Stimulated activated naive CD4-positive, alpha-beta T cell treated with Interleukin-2 at 50 U/mL for 16 hours (primary cell): ENCODE measurements around the gene NUP205.
"Not testable (repeated sequence)": the region's sequence is repeated elsewhere in the genome, so short reads cannot be mapped to it uniquely, and the experiment has no call there.

ENCODE experiments used
- DNase-seq: peaks from one replicate; lab custom pipeline; 2025; lab: John Stamatoyannopoulos, UW

Gene NUP205

DNA sequence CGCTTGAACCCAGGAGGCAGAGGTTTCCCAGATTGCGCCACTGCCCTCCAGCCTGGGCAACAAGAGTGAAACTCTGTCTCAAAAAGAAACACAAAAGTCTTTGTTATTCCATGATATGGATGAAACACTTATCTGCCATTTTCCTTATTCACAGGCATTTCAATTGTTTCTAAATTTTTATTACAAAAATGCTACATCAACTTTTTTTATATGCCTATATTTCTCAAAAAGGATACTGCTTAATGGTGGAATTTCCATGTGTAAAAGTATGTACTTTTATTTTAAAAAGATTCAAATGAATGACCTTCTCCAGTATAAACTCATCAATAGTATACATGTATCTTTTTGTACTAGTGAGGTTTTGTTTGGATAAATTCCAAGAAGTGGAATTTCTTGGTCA is 62.7 kb downstream of the NUP205 start:
- DNase-seq = no peak

DNA sequence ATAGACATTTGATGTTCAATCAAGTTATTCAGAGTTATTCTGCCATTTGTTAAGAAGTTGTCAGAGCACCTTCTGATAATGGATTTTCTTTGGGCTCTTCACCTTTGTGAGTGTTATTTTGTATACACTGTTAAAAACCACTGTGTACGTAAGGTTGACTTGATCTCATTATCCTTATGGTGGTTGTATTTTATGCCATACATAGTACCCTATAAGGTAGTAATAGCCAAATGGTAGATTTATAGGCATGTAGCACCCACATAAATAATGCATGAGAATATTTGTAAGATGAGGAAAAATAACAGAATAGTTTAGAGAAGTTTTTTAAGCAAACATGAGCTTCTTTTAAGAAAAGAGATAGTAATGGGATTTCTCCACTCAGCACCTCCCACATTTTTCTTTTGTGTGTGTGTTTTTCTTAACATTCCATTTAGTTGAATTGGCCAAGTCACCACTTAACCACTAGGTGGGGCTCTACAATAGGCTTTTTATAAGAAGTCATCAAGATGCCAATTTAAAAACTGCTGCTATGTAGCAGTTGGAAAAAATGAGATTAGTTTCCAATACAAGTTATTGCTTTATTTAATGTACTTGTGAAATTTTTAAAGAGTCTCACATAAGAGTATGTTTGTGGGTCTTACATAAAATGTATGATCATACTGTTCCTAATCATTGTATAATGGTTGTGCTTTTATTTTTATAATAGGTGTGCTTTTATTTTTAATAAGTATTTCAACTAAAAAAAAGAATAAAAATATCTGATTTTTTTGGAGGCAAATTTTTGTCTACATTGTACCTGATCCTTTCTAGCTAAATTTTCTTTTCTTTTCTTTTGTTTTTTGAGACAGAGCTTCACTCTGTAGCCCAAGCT is 63.5 kb downstream of the NUP205 start:
- DNase-seq = no peak

DNA sequence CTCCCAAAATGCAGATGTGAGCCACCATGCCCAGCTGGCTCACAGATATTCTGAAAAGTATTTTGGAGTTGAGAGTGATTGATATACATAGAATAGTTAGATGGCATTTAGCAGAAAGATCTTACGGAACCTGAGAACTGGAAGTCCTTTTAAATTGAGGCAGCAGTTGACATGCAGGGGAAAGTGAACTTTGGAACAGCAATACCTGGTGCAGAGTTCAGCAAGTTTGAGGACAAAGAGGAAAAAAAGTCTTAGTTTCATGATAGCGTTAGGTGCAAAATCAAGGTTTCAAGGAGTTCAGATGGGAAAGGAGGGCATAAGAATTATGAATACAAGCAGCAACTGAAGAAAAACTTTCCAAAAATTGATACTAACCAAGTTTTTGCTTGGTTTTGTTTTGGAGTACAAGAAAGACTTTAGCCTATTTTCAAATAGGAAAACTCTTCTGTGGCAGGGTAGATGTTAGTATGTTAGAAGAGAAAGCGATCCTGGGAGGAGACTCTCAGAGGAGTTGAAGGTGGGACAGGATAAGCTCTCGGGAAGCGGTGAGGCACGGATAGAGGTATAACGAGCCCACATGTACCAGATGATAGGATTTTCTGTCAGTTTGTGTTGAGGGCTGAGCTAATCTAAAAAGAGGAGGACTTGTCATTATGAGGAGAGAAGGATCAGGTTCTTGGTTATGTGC is 76.6 kb downstream of the NUP205 start:
- DNase-seq = no peak

DNA sequence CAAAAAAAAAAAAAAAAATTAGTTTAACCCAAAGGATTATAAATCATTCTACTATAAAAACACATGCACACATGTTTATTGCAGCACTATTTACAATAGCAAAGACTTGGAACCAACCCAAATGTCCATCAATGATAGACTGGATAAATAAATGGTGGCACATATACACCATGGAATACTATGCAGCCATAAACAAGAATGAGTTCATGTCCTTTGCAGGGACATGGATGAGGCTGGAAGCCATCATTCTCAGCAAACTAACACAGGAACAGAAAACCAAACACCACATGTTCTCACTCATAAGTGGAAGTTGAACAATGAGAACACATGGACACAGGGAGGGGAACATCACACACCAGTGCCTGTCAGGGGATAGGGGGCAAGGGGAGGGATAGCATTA is 82.0 kb downstream of the NUP205 start:
- DNase-seq = not testable (repeated sequence)

DNA sequence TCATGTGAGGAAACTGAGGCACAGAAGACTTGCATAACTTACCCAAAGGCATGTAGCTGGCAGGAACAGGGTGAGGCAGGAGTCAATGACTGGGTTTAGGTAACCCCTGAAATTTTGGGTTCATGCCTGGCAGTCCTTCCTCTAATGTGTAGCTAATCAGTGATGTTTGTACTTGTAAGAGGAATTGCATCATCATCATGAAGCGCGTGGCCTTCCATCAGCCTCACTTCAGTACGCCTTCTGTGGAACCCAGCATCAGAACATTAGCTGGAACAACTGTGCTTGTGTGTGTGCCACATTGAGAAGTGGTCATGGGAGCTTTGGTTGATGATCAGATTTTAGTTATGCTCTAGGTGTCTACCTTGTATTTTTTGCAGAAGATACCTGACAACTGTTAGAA is 86.4 kb downstream of the NUP205 start:
- no peak for DNase-seq

DNA sequence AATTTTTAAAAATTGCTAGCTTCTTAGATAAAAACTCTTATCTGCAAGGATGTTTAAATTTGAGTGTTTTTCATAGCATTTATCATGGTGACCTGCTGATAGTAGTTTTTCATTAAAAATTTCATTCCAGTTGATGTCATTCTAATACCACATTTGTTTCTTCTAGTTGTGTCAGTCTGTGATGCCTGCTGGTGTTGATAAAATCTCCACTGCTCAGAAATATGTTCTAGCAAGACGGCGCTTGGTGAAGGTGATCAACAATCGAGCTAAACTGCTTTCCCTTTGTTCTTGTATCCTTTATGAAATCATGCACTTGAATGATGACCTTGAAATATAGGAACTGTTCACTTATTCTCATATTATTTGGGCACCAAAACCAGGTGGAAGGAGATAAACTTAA is 87.0 kb downstream of the NUP205 start:
- DNase-seq = no peak

DNA sequence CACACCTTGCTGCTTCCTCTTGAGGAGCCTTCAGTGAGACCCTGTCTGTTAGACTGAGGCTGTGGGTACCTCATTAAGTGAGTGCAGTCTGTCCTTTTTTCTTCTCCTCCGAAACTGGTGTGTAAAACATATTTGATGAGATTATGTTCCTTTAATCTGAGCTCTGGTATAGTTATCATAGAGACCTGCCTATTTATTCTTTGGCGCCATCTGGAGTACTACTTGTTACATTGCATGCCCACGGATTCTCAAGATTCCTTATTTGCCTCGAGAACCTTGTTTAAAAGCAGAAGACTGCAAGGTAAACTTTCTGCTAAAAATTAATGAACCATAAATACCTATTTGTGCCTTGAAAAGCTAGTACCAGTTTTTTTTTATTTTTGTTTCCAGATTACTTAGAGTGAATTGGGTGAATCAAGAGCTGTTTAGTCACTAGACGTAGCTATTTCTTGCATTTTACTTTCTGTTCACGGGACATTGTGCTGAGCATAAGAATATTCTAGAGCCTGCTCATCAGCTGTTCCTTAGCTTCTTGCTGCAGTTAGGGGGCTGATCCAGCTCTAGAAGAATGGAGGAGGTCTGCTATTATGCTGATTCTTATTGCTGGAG is 87.7 kb downstream of the NUP205 start:
- no peak for DNase-seq

DNA sequence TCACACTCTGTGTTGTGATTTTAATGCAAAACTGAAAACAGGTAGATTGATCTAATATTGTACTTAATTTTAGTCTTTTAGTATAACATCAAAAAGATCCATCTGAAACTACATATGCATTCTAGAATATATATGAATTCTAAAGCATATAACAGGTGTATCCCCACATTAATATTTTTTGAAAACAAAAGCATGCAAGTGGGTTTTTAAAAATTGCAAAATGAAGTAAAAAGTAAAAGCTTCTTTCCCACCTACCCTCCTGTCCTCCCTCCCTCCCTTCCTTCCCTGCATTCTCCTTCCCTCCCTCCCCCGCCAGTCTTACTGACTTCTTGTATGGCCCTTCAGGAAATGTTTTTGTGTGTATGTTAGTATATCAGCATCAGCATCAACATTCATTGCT is 90.0 kb downstream of the NUP205 start:
- no peak for DNase-seq

DNA sequence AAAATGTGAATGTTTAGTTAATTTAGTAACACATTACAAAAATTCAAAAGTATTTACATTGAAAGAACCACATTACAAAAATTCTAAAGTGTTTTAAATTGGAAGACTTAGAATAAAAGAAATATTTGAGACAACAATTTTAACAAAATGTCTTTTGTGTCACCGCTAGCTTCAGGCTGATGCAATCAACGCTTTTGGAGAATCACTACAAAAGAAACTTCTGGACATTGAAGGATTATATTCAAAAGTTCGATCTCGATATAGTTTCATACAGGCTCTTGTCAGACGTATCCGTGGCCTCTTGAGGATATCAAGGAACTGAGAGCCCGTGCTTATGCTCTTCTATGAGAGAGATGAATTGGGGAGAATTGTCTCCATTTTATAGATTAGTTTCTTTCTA is 90.5 kb downstream of the NUP205 start:
- DNase-seq = no peak

DNA sequence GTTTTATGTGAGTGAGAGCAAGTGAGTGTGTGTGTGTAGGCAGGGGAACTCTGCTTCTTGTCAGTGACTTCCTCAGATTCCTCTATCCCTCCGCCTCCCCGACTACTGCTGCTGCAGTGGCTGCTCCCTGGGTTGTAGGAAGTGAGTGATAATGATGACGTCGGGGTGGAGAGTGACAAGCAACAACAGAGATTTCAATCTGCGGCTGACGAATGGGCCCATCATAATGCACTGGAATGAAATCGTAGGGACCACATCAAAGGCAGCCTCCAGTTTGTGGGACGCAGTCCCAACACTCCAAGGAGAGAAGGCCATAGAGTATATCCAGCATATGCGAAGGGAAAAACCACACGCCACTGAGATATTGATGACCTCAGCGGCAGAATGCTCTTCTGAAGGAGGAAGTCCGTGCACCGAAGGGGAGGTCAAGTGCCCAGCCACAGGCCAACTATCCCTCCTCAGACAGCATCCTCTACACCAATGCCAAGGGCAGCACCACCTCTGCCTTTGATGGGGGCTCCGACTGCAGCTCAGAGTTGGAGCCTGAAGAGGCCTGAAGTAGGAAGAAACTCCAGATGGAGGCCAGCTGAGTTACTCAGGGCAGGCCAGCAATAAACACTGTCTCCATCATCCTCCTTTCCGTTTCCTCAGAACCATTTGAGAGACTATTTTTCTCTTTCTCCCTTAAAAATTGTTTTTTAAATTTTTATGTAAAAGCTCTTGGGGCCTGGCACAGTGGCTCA is 93.3 kb downstream of the NUP205 start:
- DNase-seq = no peak

DNA sequence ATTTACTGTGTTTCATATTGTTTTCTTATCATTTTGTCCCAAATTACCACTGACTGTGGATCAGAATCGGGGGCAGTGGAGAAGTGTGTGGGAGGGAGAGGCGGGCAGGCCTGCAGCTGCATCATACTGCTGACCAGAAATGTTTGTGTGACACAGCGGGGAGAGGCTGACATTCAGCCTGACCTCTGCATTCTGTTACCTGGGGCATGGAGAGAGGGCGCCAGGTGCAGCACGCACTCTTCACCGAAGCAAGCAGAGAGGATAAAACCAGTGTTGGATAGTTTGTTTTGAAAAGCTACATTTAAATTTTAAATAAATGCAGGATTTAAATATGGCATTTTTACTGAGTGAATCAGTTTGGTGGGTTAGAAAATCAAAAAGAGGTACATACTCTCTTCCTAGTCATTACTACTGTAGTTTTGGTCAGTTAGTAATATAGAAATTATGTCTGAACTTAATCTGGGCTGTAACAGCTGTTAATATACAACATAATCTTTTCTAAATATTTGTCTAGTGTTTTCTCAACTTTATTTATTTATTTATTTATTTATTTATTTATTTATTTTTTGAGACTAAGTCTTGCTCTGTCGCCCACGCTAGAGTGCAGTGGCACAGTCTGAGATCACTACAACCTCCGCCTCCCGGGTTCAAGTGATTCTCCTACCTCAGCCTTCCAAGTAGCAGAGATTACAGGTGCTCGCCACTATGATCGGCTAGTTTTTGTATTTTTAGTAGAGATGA is 95.8 kb downstream of the NUP205 start:
- DNase-seq = no peak

DNA sequence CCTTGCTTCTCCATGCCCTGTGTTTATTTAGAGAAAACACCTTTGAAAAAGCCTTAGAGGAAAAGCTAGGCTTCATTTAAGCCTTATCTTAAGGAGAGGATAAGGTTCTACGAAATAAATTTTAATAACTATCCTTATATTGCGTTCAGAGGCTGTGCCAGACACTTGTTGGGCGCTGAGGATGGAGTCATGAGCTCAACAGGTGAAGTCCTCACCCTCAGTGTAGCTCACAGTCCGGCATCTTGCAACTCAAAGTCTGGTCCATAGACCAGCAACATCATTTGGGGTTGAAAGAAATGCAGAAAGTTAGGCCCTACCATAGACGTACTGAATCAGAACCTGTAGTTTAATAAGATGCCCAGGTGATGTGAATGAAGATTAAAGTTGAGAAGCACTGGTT is 100.8 kb downstream of the NUP205 start:
- DNase-seq = no peak

DNA sequence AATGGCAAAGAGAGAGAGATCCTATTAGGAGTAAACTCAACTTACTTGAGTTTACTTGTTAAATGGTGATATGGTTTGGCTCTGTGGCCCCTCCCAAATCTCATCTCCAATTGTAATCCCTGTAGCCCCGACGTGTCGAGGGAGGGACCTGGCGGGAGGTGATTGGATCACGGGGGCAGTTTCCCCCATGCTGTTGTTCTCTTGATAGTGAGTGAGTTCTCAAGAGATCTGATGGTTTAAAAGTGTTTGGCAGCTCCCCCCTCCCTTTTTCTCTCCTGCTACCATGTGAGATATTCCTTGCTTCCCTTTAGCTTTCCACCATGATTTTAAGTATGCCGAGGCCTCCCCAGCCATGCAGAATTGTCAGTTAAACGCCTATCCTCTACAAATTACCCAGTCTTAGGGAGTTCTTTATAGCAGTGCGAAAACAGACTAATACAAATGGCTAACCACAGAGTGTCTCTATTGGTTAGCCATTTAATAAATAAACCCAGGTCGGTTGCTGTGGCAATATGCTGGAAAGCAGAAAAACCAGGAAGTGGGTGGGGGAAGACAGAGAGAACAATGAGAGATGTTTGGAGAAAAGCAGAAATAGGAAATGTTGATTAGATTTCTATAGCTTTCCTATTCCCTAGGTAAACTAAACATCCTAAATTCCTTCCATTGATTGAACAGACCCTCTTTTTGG is 101.6 kb downstream of the NUP205 start:
- DNase-seq = no peak

DNA sequence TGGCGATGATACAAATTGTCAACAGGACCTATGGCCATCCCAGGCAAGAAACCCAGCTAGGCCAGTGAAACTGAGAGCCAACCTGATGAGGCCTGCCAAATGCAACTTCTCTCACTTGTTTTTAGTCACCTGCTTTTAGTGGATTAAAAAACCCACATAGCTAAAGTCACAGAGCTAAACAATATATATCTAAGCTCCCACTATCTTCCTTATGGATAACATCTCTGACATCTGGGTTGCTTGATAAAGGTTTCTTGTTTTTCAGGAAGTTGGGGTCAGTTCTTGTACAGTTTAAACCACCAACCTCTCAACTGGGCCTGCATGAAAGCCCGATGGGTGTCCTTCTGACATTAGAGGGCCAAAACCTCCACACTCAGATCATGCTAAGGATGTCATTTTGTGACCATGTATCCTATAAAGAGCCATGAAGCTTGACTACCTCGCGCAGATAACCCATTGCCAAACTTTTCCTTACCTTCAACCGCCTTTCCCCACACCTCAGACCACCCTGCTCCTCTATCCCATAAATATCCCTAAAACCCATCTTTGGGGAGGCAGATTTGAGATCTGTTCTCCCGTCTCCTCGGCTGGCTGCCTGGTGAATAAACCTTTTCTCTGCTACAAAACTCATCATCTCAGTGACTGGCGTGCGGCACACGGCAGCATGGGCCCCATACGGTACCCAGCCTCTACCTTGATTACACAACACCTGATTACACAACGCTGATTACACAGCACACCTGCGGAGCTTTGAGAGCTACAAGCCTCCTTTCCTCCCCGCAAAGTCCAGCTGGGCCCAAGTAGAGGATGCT is 103.8 kb downstream of the NUP205 start:
- DNase-seq = no peak

DNA sequence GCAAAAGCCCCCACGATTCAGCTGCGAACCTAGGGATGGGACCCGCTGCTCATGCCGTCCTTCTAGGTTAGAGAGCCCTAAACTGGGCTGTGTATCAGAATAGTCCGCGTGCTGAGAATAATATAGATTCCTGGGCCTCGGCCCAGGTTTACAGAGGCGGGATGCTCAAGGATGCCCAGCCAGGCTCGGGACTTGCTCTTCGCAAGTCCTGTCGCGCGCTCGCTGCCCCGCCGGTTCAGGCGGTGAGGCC is 104.3 kb downstream of the NUP205 start:
- DNase-seq = no peak

DNA sequence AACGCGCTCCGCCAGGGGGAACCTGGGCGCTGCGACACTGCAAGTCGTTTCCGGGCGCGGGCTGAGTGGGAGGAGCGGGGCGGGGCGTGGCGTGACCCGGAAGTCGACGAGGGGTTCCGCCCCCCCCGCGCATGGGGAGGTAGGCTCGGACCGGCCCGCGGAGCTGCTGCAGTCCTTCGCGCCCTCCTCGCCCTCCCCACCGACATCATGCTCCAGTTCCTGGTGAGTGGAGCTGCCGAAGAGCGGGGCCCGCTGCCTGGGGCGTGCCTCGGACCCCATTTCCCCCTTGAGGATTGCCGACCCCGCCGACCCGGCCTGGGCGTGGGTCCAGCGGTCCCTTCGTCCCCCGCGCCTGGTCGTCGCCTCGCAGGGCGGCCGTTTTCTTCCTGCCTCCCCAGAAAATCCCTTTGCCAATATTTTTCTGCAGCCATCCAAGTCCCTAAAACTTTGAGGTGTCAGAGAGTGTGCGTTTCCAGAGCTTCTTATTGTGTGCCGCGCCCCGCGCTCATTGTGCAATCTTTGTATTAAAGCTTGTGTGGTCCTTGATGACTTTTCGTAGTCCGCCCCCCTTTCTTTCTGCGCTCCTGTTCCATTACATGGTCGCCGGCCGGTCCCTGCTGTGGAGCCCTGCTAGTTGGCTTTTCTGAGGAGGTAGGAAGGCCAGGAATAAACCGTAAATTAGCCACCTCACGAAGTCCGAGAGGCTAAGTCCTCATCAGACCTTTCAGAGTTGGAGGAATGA is 104.8 kb downstream of the NUP205 start, which contains the start of gene STMP1:
TSS of gene STMP1 (plus strand) at position 142 of the 742 bp plus-strand sequence.
- peak; percentile 96 for DNase-seq

DNA sequence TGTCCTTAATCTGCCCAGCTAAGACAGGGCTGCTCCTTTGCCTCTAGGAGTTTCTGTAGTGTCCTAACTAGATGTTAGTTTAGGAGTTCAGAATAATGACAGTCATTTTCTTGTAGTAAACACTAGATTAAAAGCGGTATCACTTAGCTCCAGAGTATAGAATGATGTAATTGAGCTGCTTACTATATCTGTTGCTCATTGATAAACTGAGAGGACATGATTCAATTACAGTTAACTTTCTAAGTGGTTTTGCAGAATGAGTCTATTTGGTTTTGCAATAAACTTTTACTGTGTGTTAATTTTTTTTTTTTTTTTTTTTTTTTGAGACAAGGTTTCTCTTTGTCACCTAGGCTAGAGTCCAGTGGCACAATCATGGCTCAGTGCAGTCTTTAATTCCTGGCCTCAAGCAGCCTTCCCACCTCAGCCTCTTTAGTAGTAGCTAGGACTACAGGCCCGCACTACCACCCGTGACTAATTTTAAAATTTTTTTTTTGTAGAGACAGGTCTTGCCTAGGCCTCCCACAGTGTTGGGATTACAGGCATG is 106.4 kb downstream of the NUP205 start:
- DNase-seq = no peak

DNA sequence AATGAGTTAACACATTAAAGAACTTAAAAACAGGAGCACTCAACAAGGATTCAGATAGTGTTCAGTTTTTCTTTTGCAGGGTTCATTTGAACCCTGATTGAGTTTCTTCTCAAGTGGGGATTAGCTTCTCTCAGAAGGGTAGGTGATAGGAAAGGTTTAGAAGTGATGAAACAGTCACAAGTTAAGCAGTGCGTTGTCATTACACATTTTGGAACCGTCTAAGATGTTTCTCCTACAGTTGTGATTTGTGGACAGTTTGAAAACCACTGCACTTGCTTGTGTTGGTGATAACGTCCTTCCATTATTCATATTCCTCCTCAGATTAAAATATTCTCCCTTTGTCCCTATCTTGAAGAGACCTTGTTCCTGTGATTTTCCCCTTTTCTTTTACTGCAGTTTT is 107.3 kb downstream of the NUP205 start:
- no peak for DNase-seq

DNA sequence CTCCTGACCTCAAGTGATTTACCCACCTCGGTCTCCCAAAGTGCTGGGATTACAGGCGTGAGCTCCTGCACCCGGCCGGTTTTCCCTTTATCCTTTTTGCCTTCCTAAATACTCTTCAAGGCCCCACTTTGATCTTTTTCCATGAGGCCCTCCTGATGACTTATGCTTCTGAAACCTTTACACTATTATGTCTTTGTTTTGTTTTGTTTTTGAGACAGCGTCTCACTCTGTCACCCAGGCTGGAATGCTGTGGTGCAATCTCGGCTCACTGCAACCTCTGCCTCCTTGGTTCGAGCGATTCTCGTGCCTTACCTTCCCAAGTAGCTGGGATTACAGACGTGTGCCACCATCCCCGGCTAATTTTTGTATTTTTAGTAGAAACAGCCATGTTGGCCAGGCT is 108.4 kb downstream of the NUP205 start:
- no peak for DNase-seq
